Hepatocyte (in vitro differentiated cells): Measurements from ENCODE around the gene PPP4R3C. TPM values are rescaled to one million over a fixed set of nuclear protein-coding genes. Genes with fewer than 3 reads are reported as not detected.
"Not testable (repeated sequence)": the region's sequence is repeated elsewhere in the genome, so short reads cannot be mapped to it uniquely, and the experiment has no call there.

Experiments
- DNase-seq: peaks from one replicate; pipeline ENCODE4 v3.0.0-alpha.2; 2016; ENCODE audit warnings: low spot score
- H2AFZ ChIP-seq: fragments of 200-600 bp; sonication (generic); 2 replicates; pipeline ENCODE4 v1.6.0; 2016; ENCODE audit warnings: antibody characterized with exemption, mild to moderate bottlenecking
- H3K27ac ChIP-seq: fragments of 200-600 bp; sonication (generic); 2 replicates; pipeline ENCODE4 v1.5.1; 2016; ENCODE audit warnings: mild to moderate bottlenecking
- H3K27me3 ChIP-seq: fragments of 200-600 bp; sonication (generic); 2 replicates; pipeline ENCODE4 v1.6.1; 2016
- H3K36me3 ChIP-seq: fragments of 200-600 bp; sonication (generic); replicated peaks from 2 replicates; pipeline ENCODE4 v1.5.1; 2016; ENCODE audit warnings: low read depth; ENCODE audit not compliant: insufficient read depth
- H3K4me1 ChIP-seq: fragments of 200-600 bp; sonication (generic); 2 replicates; pipeline ENCODE4 v1.5.1; 2016; ENCODE audit warnings: mild to moderate bottlenecking, moderate library complexity; ENCODE audit not compliant: insufficient read depth
- H3K4me2 ChIP-seq: fragments of 200-600 bp; sonication (generic); 2 replicates; pipeline ENCODE4 v1.6.0; 2016
- H3K4me3 ChIP-seq: fragments of 200-600 bp; sonication (generic); 2 replicates; pipeline ENCODE4 v1.5.1; 2016; ENCODE audit warnings: mild to moderate bottlenecking
- H3K79me2 ChIP-seq: fragments of 200-600 bp; sonication (generic); 2 replicates; pipeline ENCODE4 v1.6.0; 2017; ENCODE audit warnings: mild to moderate bottlenecking
- H3K9me2 ChIP-seq: fragments of 200-600 bp; sonication (generic); replicated peaks from 2 replicates; pipeline ENCODE4 v1.6.0; 2017; ENCODE audit warnings: mild to moderate bottlenecking; ENCODE audit not compliant: insufficient read depth
- H3K9me3 ChIP-seq: fragments of 200-600 bp; sonication (generic); 2 replicates; pipeline ENCODE4 v1.5.1; 2016; ENCODE audit warnings: low read depth, mild to moderate bottlenecking
- H4K20me1 ChIP-seq: fragments of 200-600 bp; sonication (generic); 2 replicates; pipeline ENCODE4 v1.6.0; 2016; ENCODE audit warnings: mild to moderate bottlenecking; ENCODE audit not compliant: insufficient read depth, poor library complexity, severe bottlenecking
- CTCF ChIP-seq: fragments of 200-600 bp; sonication (generic); IDR thresholded peaks from 2 replicates; pipeline ENCODE4 v1.5.1; 2016; ENCODE audit warnings: antibody characterized with exemption, mild to moderate bottlenecking; ENCODE audit not compliant: poor library complexity
- EZH2 ChIP-seq: fragments of 200-600 bp; sonication (generic); IDR thresholded peaks from 2 replicates; pipeline ENCODE4 v1.6.1; 2016; ENCODE audit warnings: antibody characterized with exemption, mild to moderate bottlenecking, borderline replicate concordance
- EZH2phosphoT487 ChIP-seq: fragments of 200-600 bp; sonication (generic); IDR thresholded peaks from one replicate; pipeline ENCODE4 v1.6.1; 2018; ENCODE audit warnings: antibody characterized with exemption, mild to moderate bottlenecking, low read depth, moderate library complexity; ENCODE audit not compliant: unreplicated experiment, severe bottlenecking
- WGBS: methylation state at CpG from one replicate; pipeline ENCODE4 v1.1.6; 2016; ENCODE audit warnings: low lambda C conversion rate; ENCODE audit errors: missing lambda C conversion rate; 5-methylcytosine and 5-hydroxymethylcytosine counted together
- polyA plus RNA-seq: library from polyadenylated mRNA; unstranded; fragments of >200 nt; fragmentation: Nextera tagmentation; extraction: Ambion mirVana; gene quantifications from 2 replicates; pipeline ENCODE4 v1.2.1, GENCODE V29; 2016
- total RNA-seq: library from RNA; depleted of rRNA; stranded (reverse); fragments of >200 nt; gene quantifications from 2 replicates; pipeline ENCODE4 v1.2.3, GENCODE V29; 2014

PPP4R3C gene
- total RNA-seq, result not detected in 2 replicates
- polyA plus RNA-seq, result not detected in 2 replicates

DNA sequence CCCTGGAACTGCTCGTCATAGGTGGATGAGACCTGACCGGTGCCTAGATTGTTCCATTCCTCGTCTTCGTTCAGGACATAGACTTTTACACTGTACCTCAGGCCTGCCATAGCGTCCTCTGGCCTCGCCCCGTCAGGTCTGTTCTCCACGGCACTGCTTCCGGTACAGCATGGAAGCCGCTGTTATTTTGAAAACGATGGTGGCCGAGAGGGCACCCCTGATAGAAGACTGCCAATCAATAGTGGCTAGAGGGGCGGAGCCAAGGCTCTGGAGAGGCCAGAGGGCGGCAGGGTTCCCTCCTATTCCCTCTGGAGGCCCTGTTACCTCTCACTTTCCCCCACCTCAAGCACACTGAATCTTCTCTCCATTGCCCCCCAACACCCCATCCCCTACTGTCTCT lies at the start of gene PPP4R3C:
PPP4R3C (minus strand) TSS at position 155 of the 400 bp plus-strand sequence; CDS start at position 110, 45 bp downstream.
- no peak within 1 kb of the TSS for H2AFZ ChIP-seq
- no peaks in the 10 kb centered on the region for H3K9me2 ChIP-seq
- TF ChIP-seq EZH2phosphoT487 (no peak), CTCF (no peak), EZH2 (no peak)
- H3K79me2 ChIP-seq, result no peaks in the 10 kb centered on the region
- no peak for DNase-seq
- H3K9me3 ChIP-seq, result no peaks in the 10 kb centered on the region
- no peaks in the 10 kb centered on the region for H3K4me1 ChIP-seq
- no peaks in the 10 kb centered on the region for H4K20me1 ChIP-seq
- H3K27me3 ChIP-seq, result no peaks in the 10 kb centered on the region
- no peak within 1 kb of the TSS for H3K4me3 ChIP-seq
- WGBS, result 86% methylated on average over 14 of the region's 14 CpGs
- H3K36me3 ChIP-seq, result no peaks in the 10 kb centered on the region
- no peak within 1 kb of the TSS for H3K4me2 ChIP-seq
- H3K27ac ChIP-seq, result no peak within 1 kb of the TSS

DNA sequence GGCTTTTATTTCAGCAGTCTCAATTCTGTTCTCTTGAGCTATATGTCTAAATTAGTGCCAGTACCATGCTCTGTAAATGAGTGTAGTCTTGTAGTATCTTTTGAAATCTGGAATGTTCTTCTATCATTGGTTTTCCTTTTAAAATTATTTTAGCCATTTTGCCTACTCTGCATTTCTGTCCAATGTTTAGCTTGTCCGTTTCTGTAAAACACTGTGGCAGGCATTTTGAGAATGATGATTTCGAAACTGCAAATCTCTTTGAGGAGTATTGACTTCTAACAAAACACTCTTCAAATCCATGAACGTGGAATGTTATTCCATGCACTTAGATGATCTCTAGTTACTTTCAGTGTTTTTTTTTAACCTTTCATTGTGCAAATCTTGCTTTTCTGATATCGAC lies 28.3 kb upstream of the PPP4R3C start:
- H3K36me3 ChIP-seq, result no peaks in the 10 kb centered on the region
- no peaks in the 10 kb centered on the region for H3K79me2 ChIP-seq
- no peak overlapping the region for H3K27ac ChIP-seq
- no peak overlapping the region for H2AFZ ChIP-seq
- no peak for TF ChIP-seq CTCF
- H3K4me3 ChIP-seq, result no peak overlapping the region
- no peak overlapping the region for H3K4me2 ChIP-seq
- H3K4me1 ChIP-seq, result no peaks in the 10 kb centered on the region
- no peaks in the 10 kb centered on the region for H4K20me1 ChIP-seq
- H3K9me2 ChIP-seq, result no peaks in the 10 kb centered on the region
- H3K27me3 ChIP-seq, result no peaks in the 10 kb centered on the region
- WGBS, result 70% methylated on average over 4 of the region's 4 CpGs
- DNase-seq, result no peak
- H3K9me3 ChIP-seq, result no peaks in the 10 kb centered on the region

DNA sequence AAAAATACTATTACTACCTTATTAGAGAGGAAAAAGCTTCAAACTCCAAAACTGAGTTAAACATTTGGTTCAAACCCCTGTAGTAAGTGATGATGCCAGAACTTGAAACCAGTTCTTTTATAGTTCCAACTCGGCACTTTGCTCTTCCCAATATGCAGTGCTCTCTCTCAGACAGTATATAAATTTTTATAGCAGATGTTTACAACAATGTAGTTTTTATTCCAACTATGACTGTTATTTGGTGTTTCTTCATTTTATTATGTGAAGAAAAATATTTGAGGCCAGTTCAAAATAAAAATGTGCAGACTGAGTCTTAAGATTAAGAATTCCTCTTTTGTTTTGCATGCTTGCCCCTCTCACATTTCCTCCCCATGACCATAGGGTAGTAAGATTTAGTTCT lies 2.9 kb upstream of the PPP4R3C start:
- H3K4me2 ChIP-seq, result no peak overlapping the region
- no peaks in the 10 kb centered on the region for H3K4me1 ChIP-seq
- no peaks in the 10 kb centered on the region for H4K20me1 ChIP-seq
- no peak overlapping the region for H2AFZ ChIP-seq
- DNase-seq, result no peak
- no peaks in the 10 kb centered on the region for H3K9me3 ChIP-seq
- H3K27me3 ChIP-seq, result no peaks in the 10 kb centered on the region
- no peaks in the 10 kb centered on the region for H3K36me3 ChIP-seq
- 54% methylated on average over 1 of the region's 1 CpG for WGBS
- no peaks in the 10 kb centered on the region for H3K9me2 ChIP-seq
- TF ChIP-seq CTCF (no peak), EZH2phosphoT487 (no peak), EZH2 (no peak)
- no peaks in the 10 kb centered on the region for H3K79me2 ChIP-seq
- H3K27ac ChIP-seq, result no peak overlapping the region
- no peak overlapping the region for H3K4me3 ChIP-seq

GRCh38 chrX:27465036-27465435 lies 1.9 kb upstream of the PPP4R3C start:
- H3K27ac ChIP-seq, result no peak overlapping the region
- no peak for TF ChIP-seq EZH2phosphoT487

GRCh38 chrX:27459129-27459528 lies 4.0 kb downstream of the PPP4R3C start:
- H3K79me2 ChIP-seq, H3K27me3 ChIP-seq, H3K4me3 ChIP-seq, H3K4me2 ChIP-seq, H3K36me3 ChIP-seq, H4K20me1 ChIP-seq, H3K27ac ChIP-seq, H3K4me1 ChIP-seq, H2AFZ ChIP-seq, H3K9me2 ChIP-seq, DNase-seq, H3K9me3 ChIP-seq: not testable (repeated sequence)
- 59% methylated on average over 5 of the region's 5 CpGs for WGBS

More at GRCh38 chrX:27465036-27465435, 1.9 kb upstream of the PPP4R3C start:
- Histone ChIP-seq H3K79me2 (no peaks in the 10 kb centered on the region), H3K9me2 (no peaks in the 10 kb centered on the region), H2AFZ (no peak overlapping the region), H4K20me1 (no peaks in the 10 kb centered on the region), H3K4me1 (no peaks in the 10 kb centered on the region), H3K9me3 (no peaks in the 10 kb centered on the region), H3K27me3 (no peaks in the 10 kb centered on the region), H3K4me3 (no peak overlapping the region), H3K36me3 (no peaks in the 10 kb centered on the region), H3K4me2 (no peak overlapping the region)
- DNase-seq, result no peak

DNA sequence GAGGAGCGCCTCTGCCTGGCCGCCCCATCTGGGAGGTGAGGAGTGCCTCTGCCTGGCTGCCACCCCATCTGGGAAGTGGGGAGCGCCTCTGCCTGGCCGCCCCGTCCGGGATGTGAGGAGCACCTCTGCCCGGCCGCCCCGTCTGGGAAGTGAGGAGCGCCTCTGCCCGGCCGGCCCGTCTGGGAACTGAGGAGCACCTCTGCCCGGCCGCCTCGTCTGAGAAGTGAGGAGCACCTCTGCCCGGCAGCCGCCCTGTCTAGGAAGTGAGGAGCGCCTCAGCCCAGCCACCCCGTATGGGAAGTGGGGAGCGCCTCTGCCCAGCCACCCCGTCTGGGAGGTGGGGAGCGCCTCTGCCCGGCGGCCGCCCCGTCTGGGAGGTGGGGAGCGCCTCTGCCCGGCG lies 4.6 kb downstream of the PPP4R3C start:
- H3K9me3 ChIP-seq, H4K20me1 ChIP-seq: not testable (repeated sequence)
- WGBS, result 88% methylated on average over 8 of the region's 30 CpGs

More for the DNA sequence above, 4.6 kb downstream of the PPP4R3C start:
- not testable (repeated sequence) for H3K27me3 ChIP-seq, H3K4me1 ChIP-seq, H2AFZ ChIP-seq, H3K9me2 ChIP-seq, DNase-seq, H3K36me3 ChIP-seq, H3K4me3 ChIP-seq, H3K4me2 ChIP-seq, H3K79me2 ChIP-seq, H3K27ac ChIP-seq
